Panc1 (cell line): ENCODE measurements around the gene TRPM1.

ENCODE experiments used
- CTCF ChIP-seq: fragments of 450-650 bp; IDR thresholded peaks from 2 replicates; pipeline ENCODE4 v1.5.1; 2017; ENCODE audit warnings: mild to moderate bottlenecking
- POLR2AphosphoS5 ChIP-seq: IDR thresholded peaks from 2 replicates; pipeline ENCODE4 v1.6.1; 2012; ENCODE audit warnings: mild to moderate bottlenecking, low read depth, low read length, moderate library complexity
- REST ChIP-seq, 2 experiments: IDR thresholded peaks; 2 replicates each; pipeline ENCODE4 v1.6.1; 2011 to 2012; ENCODE audit warnings: low read depth in 2 of 2, control low read depth in 1 of 2, low read length in 1 of 2, mild to moderate bottlenecking in 1 of 2, moderate library complexity in 1 of 2; ENCODE audit not compliant: insufficient read depth in 1 of 2

- no peak for TF ChIP-seq CTCF
- no peak for TF ChIP-seq POLR2AphosphoS5
- no peak for TF ChIP-seq REST (IDR thresholded peaks at IDR 0.05; ENCODE audit: insufficient read depth in 1 of 2, low read depth in 2 of 2, low read length in 1 of 2)
These were observed 67.4 kb downstream of the TRPM1 start for GRCh38 chr15:31034152-31034551.
